H1 (cell line): ENCODE measurements around the gene DOCK11. TPM values are rescaled to one million over a fixed set of nuclear protein-coding genes. Genes with fewer than 3 reads are reported as not detected.

Experiments
- CTCF ChIA-PET: fragments of 300-600 bp; sonication (Branson Sonifier 250); formaldehyde crosslinking; loops from one replicate; lab custom pipeline; 2021; ENCODE audit not compliant: partially characterized antibody; lab: Charles Lee
- POLR2A ChIA-PET: fragments of 300-600 bp; sonication (Branson Sonifier 250); formaldehyde crosslinking; loops from one replicate; lab custom pipeline; 2021; ENCODE audit warnings: inconsistent platforms; ENCODE audit not compliant: partially characterized antibody; lab: Charles Lee
- DNase-seq, 2 experiments: peaks; one replicate each; pipeline versions ENCODE4 v3.0.0 to v3.0.0-alpha.2; 2010 to 2022; ENCODE audit warnings: low spot score in 2 of 2, low read depth in 1 of 2, mixed read lengths in 1 of 2
- FAIRE-seq: peaks from 2 replicates; lab custom pipeline; 2011; peaks lifted over from hg19 to GRCh38; lab: Jason Lieb, UNC
- H2AFZ ChIP-seq: 2 replicates; pipeline ENCODE4 v1.8.1; 2012; ENCODE audit warnings: low read length, inconsistent platforms
- H2AK5ac ChIP-seq: 2 replicates; pipeline ENCODE4 v1.6.1; 2013; ENCODE audit warnings: low read depth, low read length
- H2BK120ac ChIP-seq: replicated peaks from 2 replicates; pipeline ENCODE3; 2013; ENCODE audit warnings: low read depth, low read length, inconsistent platforms
- H2BK12ac ChIP-seq: 2 replicates; pipeline ENCODE4 v1.6.1; 2013; ENCODE audit warnings: low read depth, low read length
- H2BK15ac ChIP-seq: 2 replicates; pipeline ENCODE4 v1.6.1; 2013; ENCODE audit warnings: low read length
- H2BK20ac ChIP-seq: 2 replicates; pipeline ENCODE4 v1.6.1; 2013; ENCODE audit warnings: low read length
- H2BK5ac ChIP-seq: 2 replicates; pipeline ENCODE4 v1.6.1; 2013; ENCODE audit warnings: low read depth, low read length
- H3K14ac ChIP-seq: 2 replicates; pipeline ENCODE4 v1.6.1; 2013; ENCODE audit warnings: inconsistent platforms; ENCODE audit not compliant: insufficient read length
- H3K18ac ChIP-seq: 2 replicates; pipeline ENCODE4 v1.6.1; 2013; ENCODE audit warnings: low read length; ENCODE audit errors: extremely low read depth
- H3K23ac ChIP-seq: 2 replicates; pipeline ENCODE4 v1.6.1; 2013; ENCODE audit warnings: inconsistent platforms; ENCODE audit not compliant: insufficient read length
- H3K23me2 ChIP-seq: 2 replicates; pipeline ENCODE4 v1.6.1; 2013; ENCODE audit warnings: low read depth, low read length
- H3K27ac ChIP-seq: 2 replicates; pipeline ENCODE4 v1.6.1; 2011; ENCODE audit warnings: low read depth, low read length, inconsistent platforms
- H3K27me3 ChIP-seq, 4 experiments: replicated peaks in 1 of 4; 1 replicate in 1 of 4; 2 replicates in 3 of 4; pipeline versions ENCODE4 v1.6.1 to v1.8.1; 2011 to 2013; ENCODE audit warnings: low read length in 3 of 4, mild to moderate bottlenecking in 3 of 4, inconsistent platforms in 2 of 4, mixed read lengths in 2 of 4, moderate library complexity in 1 of 4; ENCODE audit not compliant: control insufficient read depth in 3 of 4, insufficient read depth in 3 of 4; ENCODE audit errors: extremely low read depth in 1 of 4
- H3K36me3 ChIP-seq, 4 experiments: 2 replicates each; pipeline versions ENCODE4 v1.6.1 to v1.8.1; 2011 to 2013; ENCODE audit warnings: mild to moderate bottlenecking in 4 of 4, low read length in 3 of 4, moderate library complexity in 2 of 4, control low read depth in 1 of 4, inconsistent platforms in 1 of 4; ENCODE audit not compliant: insufficient read depth in 4 of 4, control insufficient read depth in 2 of 4
- H3K4ac ChIP-seq: replicated peaks from 2 replicates; pipeline ENCODE3; 2013; ENCODE audit warnings: low read length, low read depth, mixed read lengths, inconsistent platforms; ENCODE audit not compliant: insufficient read length
- H3K4me1 ChIP-seq, 4 experiments: replicated peaks in 1 of 4; 1 replicate in 1 of 4; 2 replicates in 3 of 4; pipeline versions ENCODE4 v1.6.1 to v1.8.1; 2011 to 2013; ENCODE audit warnings: low read length in 3 of 4, inconsistent platforms in 2 of 4, mixed read lengths in 1 of 4; ENCODE audit not compliant: insufficient read depth in 4 of 4, control insufficient read depth in 3 of 4
- H3K4me2 ChIP-seq, 2 experiments: 2 replicates each; pipeline versions ENCODE4 v1.6.1 to v1.8.1; 2011 to 2013; ENCODE audit warnings: low read depth in 2 of 2, low read length in 2 of 2, control low read depth in 1 of 2, inconsistent platforms in 1 of 2, mild to moderate bottlenecking in 1 of 2; ENCODE audit not compliant: insufficient read depth in 1 of 2
- H3K4me3 ChIP-seq, 4 experiments: fragments of 200-600, 300-600 bp in 1 of 4; sonication (generic), shearing (Covaris generic), sonication (Bioruptor Twin) in 1 of 4; 2 replicates each; pipeline versions ENCODE4 v1.5.1 to v1.8.1; 2011 to 2016; ENCODE audit warnings: low read length in 4 of 4, low read depth in 3 of 4, control low read depth in 2 of 4, inconsistent platforms in 2 of 4, mild to moderate bottlenecking in 2 of 4, mixed read lengths in 1 of 4, moderate library complexity in 1 of 4; ENCODE audit not compliant: insufficient read depth in 2 of 4; ENCODE audit errors: extremely low read depth in 1 of 4
- H3K56ac ChIP-seq: replicated peaks from 2 replicates; pipeline ENCODE3; 2013; ENCODE audit warnings: low read depth, mild to moderate bottlenecking, mixed read lengths, low read length, inconsistent platforms; ENCODE audit not compliant: insufficient read length
- H3K79me1 ChIP-seq: 2 replicates; pipeline ENCODE4 v1.6.1; 2013; ENCODE audit warnings: low read depth, low read length, control low read depth
- H3K79me2 ChIP-seq, 2 experiments: 2 replicates each; pipeline versions ENCODE4 v1.6.1 to v1.8.1; 2012 to 2013; ENCODE audit warnings: low read length in 2 of 2, mild to moderate bottlenecking in 2 of 2, inconsistent platforms in 1 of 2; ENCODE audit not compliant: insufficient read depth in 2 of 2, control insufficient read depth in 1 of 2
- H3K9ac ChIP-seq, 4 experiments: replicated peaks in 1 of 4; 1 replicate in 1 of 4; 2 replicates in 3 of 4; pipeline versions ENCODE4 v1.6.1 to v1.8.1; 2011 to 2013; ENCODE audit warnings: low read depth in 3 of 4, low read length in 3 of 4, control low read depth in 2 of 4, mild to moderate bottlenecking in 2 of 4, moderate library complexity in 2 of 4, inconsistent platforms in 1 of 4; ENCODE audit errors: extremely low read depth in 1 of 4
- H3K9me3 ChIP-seq, 2 experiments: 2 replicates each; pipeline versions ENCODE4 v1.6.1 to v1.8.1; 2012 to 2013; ENCODE audit warnings: mild to moderate bottlenecking in 2 of 2, moderate library complexity in 2 of 2, control low read depth in 1 of 2, inconsistent platforms in 1 of 2, low read depth in 1 of 2, low read length in 1 of 2, mixed read lengths in 1 of 2; ENCODE audit not compliant: insufficient read depth in 2 of 2
- H4K20me1 ChIP-seq, 2 experiments: replicated peaks in 1 of 2; 2 replicates each; pipeline versions ENCODE3 to v1.8.1; 2011 to 2013; ENCODE audit warnings: inconsistent platforms in 2 of 2, low read length in 2 of 2, mild to moderate bottlenecking in 1 of 2; ENCODE audit not compliant: insufficient read depth in 2 of 2, control insufficient read depth in 1 of 2
- H4K5ac ChIP-seq: 2 replicates; pipeline ENCODE4 v1.6.1; 2013; ENCODE audit warnings: low read length, low read depth, mixed read lengths, inconsistent platforms; ENCODE audit not compliant: insufficient read length
- H4K8ac ChIP-seq: 2 replicates; pipeline ENCODE4 v1.8.0; 2013; ENCODE audit warnings: mild to moderate bottlenecking, moderate library complexity, low read length, inconsistent platforms; ENCODE audit not compliant: insufficient read depth; ENCODE audit errors: extremely low read depth
- H4K91ac ChIP-seq: replicated peaks from 2 replicates; pipeline ENCODE3; 2013; ENCODE audit warnings: low read length, mixed read lengths, inconsistent platforms; ENCODE audit not compliant: insufficient read length
- ATF2 ChIP-seq: IDR thresholded peaks from 2 replicates; pipeline ENCODE4 v1.6.1; 2012; ENCODE audit warnings: low read length, inconsistent platforms
- CBX5 ChIP-seq: fragments of 300-800, 300-1000 bp; sonication (generic); IDR thresholded peaks from 2 replicates; pipeline ENCODE4 v1.7.1; 2016; ENCODE audit warnings: antibody characterized with exemption, low read length, low read depth
- CBX8 ChIP-seq: fragments of 300-800, 300-1000 bp; sonication (generic); IDR thresholded peaks from 2 replicates; pipeline ENCODE4 v1.7.1; 2016; ENCODE audit warnings: low read depth, low read length, borderline replicate concordance
- CREB1 ChIP-seq: IDR thresholded peaks from 2 replicates; pipeline ENCODE4 v1.6.1; 2012; ENCODE audit warnings: inconsistent platforms
- GABPA ChIP-seq: IDR thresholded peaks from 2 replicates; pipeline ENCODE4 v1.6.1; 2011; ENCODE audit warnings: mild to moderate bottlenecking, low read length, moderate library complexity, borderline replicate concordance; ENCODE audit not compliant: insufficient read depth
- HDAC6 ChIP-seq: IDR thresholded peaks from one replicate; pipeline ENCODE4 v1.7.1; 2012; ENCODE audit warnings: low read depth, mild to moderate bottlenecking, inconsistent platforms, low read length, moderate library complexity
- KDM1A ChIP-seq: fragments of 200-600, 300-600 bp; sonication (generic); IDR thresholded peaks from 2 replicates; pipeline ENCODE4 v1.7.1; 2016; ENCODE audit warnings: mild to moderate bottlenecking, low read length, borderline replicate concordance
- MAFK ChIP-seq: IDR thresholded peaks from 2 replicates; pipeline ENCODE4 v1.6.1; 2012; ENCODE audit warnings: low read depth, mild to moderate bottlenecking, improper control_type of control experiment, low read length
- POLR2AphosphoS5 ChIP-seq: IDR thresholded peaks from 2 replicates; pipeline ENCODE4 v1.6.1; 2011; ENCODE audit warnings: low read depth, low read length
- RBBP5 ChIP-seq: IDR thresholded peaks from 2 replicates; pipeline ENCODE4 v1.7.1; 2012; ENCODE audit warnings: low read depth, mild to moderate bottlenecking, inconsistent platforms, low read length, moderate library complexity, borderline replicate concordance
- TAF7 ChIP-seq: optimal IDR thresholded peaks from 2 replicates; pipeline ENCODE3; 2011; ENCODE audit warnings: low read depth, mild to moderate bottlenecking, inconsistent platforms, low read length, moderate library complexity, borderline replicate concordance
- TCF12 ChIP-seq: IDR thresholded peaks from 2 replicates; pipeline ENCODE4 v1.6.1; 2011; ENCODE audit warnings: low read depth, mild to moderate bottlenecking, low read length
- WGBS, 2 experiments: shearing (Covaris generic) in 1 of 2; methylation state at CpG; one replicate each; pipeline versions ENCODE4 v1.1.6 to v1.1.7; 2013 to 2015; ENCODE audit warnings: low lambda C conversion rate in 2 of 2, mixed read lengths in 2 of 2, inconsistent platforms in 1 of 2, low coverage in 1 of 2, missing lambda C conversion rate in 1 of 2; ENCODE audit not compliant: insufficient replicate concordance in 2 of 2, insufficient coverage in 1 of 2, insufficient read length in 1 of 2; ENCODE audit errors: extremely low coverage in 1 of 2, missing lambda C conversion rate in 1 of 2; 5-methylcytosine and 5-hydroxymethylcytosine counted together
- polyA plus RNA-seq, 7 experiments: library from polyadenylated mRNA; depleted of rRNA in 3 of 7; stranded (reverse) in 5 of 7; unstranded in 2 of 7; fragments of >200 nt in 5 of 7; fragments of 200-250 nt in 2 of 7; gene quantifications; 1 replicate in 5 of 7; 2 replicates in 1 of 7; 4 replicates in 1 of 7; pipeline versions ENCODE4 v1.2.1 to v1.2.3, GENCODE V29; 2011 to 2013; ENCODE audit warnings: missing spikeins in 2 of 7, mixed read lengths in 2 of 7
- total RNA-seq: library from RNA; stranded (reverse); fragmentation: NEBNext Ultra II Directional; extraction: Animal tissue kit (Norgen Biotek cat#: 25700); gene quantifications from 2 replicates; pipeline ENCODE4 v1.2.1, GENCODE V29; 2021

DOCK11 gene
- total and polyA plus RNA-seq, 2 of the 8 experiments (the other 6 are each of a cell fraction or from before 2014, with no cell fraction given), result 4.9 to 12.0 TPM

GRCh38 chrX:118729042-118729652 lies 233.5 kb downstream of the DOCK11 start:
- Histone ChIP-seq H3K23ac (no peak overlapping the region), H3K23me2 (peaks cover 4% of the 10 kb centered on the region; the same call in 1 of the 2 replicates), H3K4ac (no peak overlapping the region), H3K9ac (no peak overlapping the region), H3K14ac (no peak overlapping the region), H2BK12ac (no peak overlapping the region), H2AK5ac (no peak overlapping the region), H2AFZ (no peak overlapping the region), H3K4me3 (no peak overlapping the region), H2BK15ac (no peak overlapping the region), H4K8ac (no peak overlapping the region), H3K9me3 (no peaks in the 10 kb centered on the region), H2BK5ac (no peak overlapping the region), H3K36me3 (no peaks in the 10 kb centered on the region), H4K91ac (no peak overlapping the region), H3K4me2 (no peak overlapping the region; a peak in 1 of 4 replicates), H3K18ac (no peak overlapping the region), H4K5ac (no peak overlapping the region), H3K4me1 (peaks cover 2 to 9% (median 3%) of the 10 kb centered on the region in 4 experiments; a peak in 4 of 7 replicates), H3K27me3 (peaks cover 0 to 16% (median 8%) of the 10 kb centered on the region in 4 experiments; a peak in 5 of 7 replicates), H3K27ac (no peak overlapping the region), H3K79me2 (no peaks in the 10 kb centered on the region), H3K56ac (no peak overlapping the region), H4K20me1 (no peaks in the 10 kb centered on the region), H2BK20ac (no peak overlapping the region), H2BK120ac (no peak overlapping the region), H3K79me1 (no peaks in the 10 kb centered on the region)
- WGBS, 2 experiments, result 63% methylated on average over 3 of the region's 3 CpGs; no CpG with 5 or more reads in 1 of the 2 experiments
- CTCF ChIA-PET, result interaction anchor here (0.7 to 1.4 kb wide), 2 partner anchors 67 to 263 kb away, joined by 3 to 4 read pairs; no protein-coding TSS in a partner anchor
- DNase-seq (no peak), FAIRE-seq (no peak)
- POLR2A ChIA-PET, result no interaction called here
- TF ChIP-seq CBX5, result no peak
- TF ChIP-seq TAF7, result no peak
- no peak for TF ChIP-seq GABPA
- no peak for TF ChIP-seq KDM1A
- TF ChIP-seq RBBP5, result no peak
- no peak for TF ChIP-seq MAFK
- no peak for TF ChIP-seq ATF2
- no peak for TF ChIP-seq TCF12
- no peak for TF ChIP-seq POLR2AphosphoS5
- TF ChIP-seq HDAC6, result no peak
- TF ChIP-seq CREB1, result no peak
- TF ChIP-seq CBX8, result no peak
